BJ (cell line): ENCODE measurements around the gene ZNF319. TPM values are rescaled to one million over a fixed set of nuclear protein-coding genes. Genes with fewer than 3 reads are reported as not detected.

Experiments used
- CTCF ChIA-PET: fragments of 350-600 bp; formaldehyde crosslinking; extraction: SDS; loops from one replicate; lab custom pipeline; 2021; ENCODE audit warnings: antibody characterized with exemption, inconsistent platforms; lab: Yijun Ruan, JAX
- POLR2A ChIA-PET: fragments of 300-600 bp; sonication (Branson Sonifier 250); formaldehyde crosslinking; extraction: SDS; loops from one replicate; lab custom pipeline; 2021; ENCODE audit warnings: antibody characterized with exemption; lab: Charles Lee
- DNase-seq: peaks from one replicate; pipeline ENCODE4 v3.0.0-alpha.2; 2011; ENCODE audit warnings: low read depth
- H3K27me3 ChIP-seq: 2 replicates; pipeline ENCODE4 v1.6.0; 2011; ENCODE audit warnings: low read length; ENCODE audit not compliant: control insufficient read depth, insufficient read depth
- H3K36me3 ChIP-seq: 2 replicates; pipeline ENCODE4 v1.5.1; 2011; ENCODE audit warnings: low read length; ENCODE audit not compliant: control insufficient read depth, insufficient read depth
- H3K4me3 ChIP-seq: 2 replicates; pipeline ENCODE4 v1.5.1; 2011; ENCODE audit warnings: low read depth, mild to moderate bottlenecking, control low read depth, low read length
- CTCF ChIP-seq: IDR thresholded peaks from 2 replicates; pipeline ENCODE4 v1.5.1; 2011; ENCODE audit warnings: low read depth, mild to moderate bottlenecking, control low read depth, inconsistent platforms, low read length, moderate library complexity; ENCODE audit not compliant: insufficient read depth
- polyA plus RNA-seq: library from polyadenylated mRNA; depleted of rRNA; stranded (reverse); fragments of >200 nt; gene quantifications from 2 replicates; pipeline ENCODE4 v1.2.3, GENCODE V29; 2011

Gene ZNF319
- polyA plus RNA-seq, 1 experiment = 5.8 TPM

GRCh38 chr16:57986196-57986595 lies 14.3 kb downstream of the ZNF319 start:
- DNase-seq = no peak
- POLR2A ChIA-PET = no interaction called here
- TF ChIP-seq CTCF = no peak
- H3K36me3 ChIP-seq = no peaks in the 10 kb centered on the region
- CTCF ChIA-PET = interaction anchor here (1.1 to 1.3 kb wide), 2 partner anchors 13 to 79 kb away, joined by 3 read pairs; no protein-coding TSS in a partner anchor
- no peak overlapping the region for H3K4me3 ChIP-seq
- H3K27me3 ChIP-seq = peaks cover 2% of the 10 kb centered on the region; the same call in 1 of the 2 replicates

- Histone ChIP-seq H3K4me3 (peak overlapping the region; percentile 70), H3K36me3 (no peaks in the 10 kb centered on the region), H3K27me3 (peaks cover 2% of the 10 kb centered on the region; the same call in 1 of the 2 replicates)
- DNase-seq = no peak
- no peak for TF ChIP-seq CTCF
- ChIA-PET POLR2A (interaction anchor here (0.6 kb wide), 1 partner anchor 27 kb away, joined by 7 read pairs; no protein-coding TSS in a partner anchor), CTCF (interaction anchor here (1.3 to 1.7 kb wide), 2 partner anchors 14 to 86 kb away, joined by 3 to 5 read pairs; no protein-coding TSS in a partner anchor)
Measured at GRCh38 chr16:57985204-57986181, 15.0 kb downstream of the ZNF319 start.

- peak overlapping the region; percentile 70 for H3K4me3 ChIP-seq
- TF ChIP-seq CTCF = no peak
- no peaks in the 10 kb centered on the region for H3K36me3 ChIP-seq
- peaks cover 2% of the 10 kb centered on the region; the same call in 1 of the 2 replicates for H3K27me3 ChIP-seq
- POLR2A ChIA-PET = interaction anchor here (0.6 kb wide), 1 partner anchor 26 kb away, joined by 7 read pairs; no protein-coding TSS in a partner anchor
- CTCF ChIA-PET = interaction anchor here (1.1 to 1.7 kb wide), 2 partner anchors 78 to 85 kb away, joined by 3 to 5 read pairs; no protein-coding TSS in a partner anchor
- peak; percentile 44 for DNase-seq
Measured at GRCh38 chr16:57984443-57985203, 15.8 kb downstream of the ZNF319 start.

- ChIA-PET CTCF (interaction anchor here (2.6 kb wide), 1 partner anchor 75 kb away, joined by 6 read pairs; no protein-coding TSS in a partner anchor), POLR2A (no interaction called here)
- Histone ChIP-seq H3K27me3 (peaks cover 2% of the 10 kb centered on the region; the same call in 1 of the 2 replicates), H3K36me3 (no peaks in the 10 kb centered on the region), H3K4me3 (no peak overlapping the region)
- no peak for DNase-seq
- TF ChIP-seq CTCF = no peak
Measured at GRCh38 chr16:57982385-57982784, 18.1 kb downstream of the ZNF319 start.
